Astrocyte (in vitro differentiated cells and primary cell): Measurements from ENCODE around the gene LMX1B. TPM values are rescaled to one million over a fixed set of nuclear protein-coding genes. Genes with fewer than 3 reads are reported as not detected.

Experiments used
- DNase-seq: peaks from one replicate; pipeline ENCODE4 v3.0.0-alpha.2; 2010; ENCODE audit warnings: low read depth
- FAIRE-seq: peaks from 2 replicates; lab custom pipeline; 2011; peaks lifted over from hg19 to GRCh38; lab: Jason Lieb, UNC
- H2AFZ ChIP-seq: 2 replicates; pipeline ENCODE4 v1.6.0; 2012; ENCODE audit warnings: low read depth, low read length, inconsistent platforms
- H3K27ac ChIP-seq: 2 replicates; pipeline ENCODE4 v1.5.1; 2011; ENCODE audit warnings: low read depth, low read length, inconsistent platforms
- H3K27me3 ChIP-seq: 2 replicates; pipeline ENCODE4 v1.6.0; 2011; ENCODE audit warnings: low read length, inconsistent platforms; ENCODE audit not compliant: insufficient read depth
- H3K36me3 ChIP-seq: 2 replicates; pipeline ENCODE4 v1.5.1; 2011; ENCODE audit warnings: low read length, inconsistent platforms; ENCODE audit not compliant: insufficient read depth
- H3K4me1 ChIP-seq: 2 replicates; pipeline ENCODE4 v1.5.1; 2011; ENCODE audit warnings: low read length, inconsistent platforms; ENCODE audit not compliant: insufficient read depth
- H3K4me2 ChIP-seq: 2 replicates; pipeline ENCODE4 v1.6.0; 2012; ENCODE audit warnings: low read length, inconsistent platforms
- H3K4me3 ChIP-seq: 2 replicates; pipeline ENCODE4 v1.5.1; 2011; ENCODE audit warnings: low read depth, mild to moderate bottlenecking, low read length, inconsistent platforms; ENCODE audit not compliant: insufficient read depth
- H3K79me2 ChIP-seq: 2 replicates; pipeline ENCODE4 v1.6.0; 2012; ENCODE audit warnings: mild to moderate bottlenecking, low read length, inconsistent platforms; ENCODE audit not compliant: insufficient read depth
- H3K9ac ChIP-seq: 2 replicates; pipeline ENCODE4 v1.6.0; 2012; ENCODE audit warnings: mild to moderate bottlenecking, low read length, inconsistent platforms
- H3K9me3 ChIP-seq: 2 replicates; pipeline ENCODE4 v1.5.1; 2012; ENCODE audit warnings: low read depth, mild to moderate bottlenecking, low read length, inconsistent platforms; ENCODE audit not compliant: insufficient read depth
- H4K20me1 ChIP-seq: 2 replicates; pipeline ENCODE4 v1.6.0; 2012; ENCODE audit warnings: low read length, inconsistent platforms; ENCODE audit not compliant: insufficient read depth
- H3K27ac Mint-ChIP-seq: one replicate; pipeline ENCODE4 v1.8.0; 2021; ENCODE audit warnings: mild to moderate bottlenecking, mixed read lengths; ENCODE audit not compliant: unreplicated experiment
- H3K27me3 Mint-ChIP-seq: one replicate; pipeline ENCODE4 v1.8.0; 2021; ENCODE audit warnings: low read depth, mixed read lengths; ENCODE audit not compliant: unreplicated experiment
- H3K36me3 Mint-ChIP-seq: one replicate; pipeline ENCODE4 v1.8.0; 2021; ENCODE audit warnings: low read depth, mixed read lengths; ENCODE audit not compliant: unreplicated experiment
- H3K4me1 Mint-ChIP-seq: one replicate; pipeline ENCODE4 v1.8.0; 2021; ENCODE audit warnings: low read depth, mixed read lengths; ENCODE audit not compliant: unreplicated experiment
- H3K4me3 Mint-ChIP-seq: one replicate; pipeline ENCODE4 v1.8.0; 2021; ENCODE audit warnings: mild to moderate bottlenecking, moderate library complexity, mixed read lengths; ENCODE audit not compliant: unreplicated experiment
- H3K9me3 Mint-ChIP-seq: one replicate; pipeline ENCODE4 v1.8.0; 2021; ENCODE audit warnings: mild to moderate bottlenecking, mixed read lengths; ENCODE audit not compliant: unreplicated experiment
- CTCF ChIP-seq: IDR thresholded peaks from 2 replicates; pipeline ENCODE4 v1.5.1; 2011; ENCODE audit warnings: low read depth, mild to moderate bottlenecking, inconsistent platforms, low read length, moderate library complexity; ENCODE audit not compliant: insufficient read depth
- EZH2 ChIP-seq: IDR thresholded peaks from 2 replicates; pipeline ENCODE4 v1.6.1; 2012; ENCODE audit warnings: mild to moderate bottlenecking, low read length, inconsistent platforms; ENCODE audit not compliant: insufficient read depth
- total RNA-seq: library from RNA; stranded (reverse); gene quantifications from 2 replicates; pipeline ENCODE4 v1.2.1, GENCODE V29; 2021

The LMX1B gene
- total RNA-seq, 1 donor from 2014 or later, result 0.45 TPM

DNA sequence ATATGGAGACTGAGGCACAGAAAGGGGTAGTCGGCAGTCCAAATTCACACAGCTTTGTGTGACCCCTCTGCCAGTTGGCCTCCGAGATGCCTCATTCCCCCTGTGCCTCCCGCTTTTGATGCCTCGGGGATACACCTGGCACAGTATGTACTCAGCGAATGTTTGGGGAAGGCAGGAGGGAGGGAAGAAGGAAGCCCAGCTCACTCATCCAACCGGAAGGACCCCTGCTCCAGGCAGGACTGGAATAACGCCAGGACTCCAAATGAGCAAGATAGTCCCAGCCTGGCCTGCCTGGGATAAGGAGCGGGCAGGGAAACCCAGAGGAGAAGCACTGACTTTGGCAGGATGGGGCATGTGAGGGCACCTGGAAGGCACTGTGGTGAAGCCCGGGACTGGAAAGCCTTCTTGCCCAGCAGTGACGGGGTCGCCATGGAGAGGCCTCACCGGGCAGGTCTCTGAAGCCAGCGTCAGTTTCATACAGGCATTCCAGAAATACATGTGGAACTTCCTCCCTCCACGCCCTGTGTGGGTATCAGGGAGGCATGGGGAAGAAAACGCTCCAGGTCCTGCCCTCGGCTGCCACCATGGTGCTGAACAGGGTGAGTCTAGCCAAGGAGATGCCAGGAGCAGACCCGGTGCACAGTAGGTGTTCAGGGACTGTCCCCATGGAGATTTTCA is 20.3 kb downstream of the LMX1B start:
- peaks cover 2% of the 10 kb centered on the region for H3K4me1 Mint-ChIP-seq
- no peak for DNase-seq
- H2AFZ ChIP-seq, result no peak overlapping the region
- no peaks in the 10 kb centered on the region for H3K79me2 ChIP-seq
- H3K36me3 ChIP-seq, result no peaks in the 10 kb centered on the region
- H3K4me2 ChIP-seq, result no peak overlapping the region
- no peaks in the 10 kb centered on the region for H3K9me3 ChIP-seq
- no peak overlapping the region for H3K9ac ChIP-seq
- H3K9me3 Mint-ChIP-seq, result no peaks in the 10 kb centered on the region
- H3K4me1 ChIP-seq, result no peaks in the 10 kb centered on the region
- H4K20me1 ChIP-seq, result no peaks in the 10 kb centered on the region
- no peaks in the 10 kb centered on the region for H3K36me3 Mint-ChIP-seq
- H3K4me3 ChIP-seq, result no peak overlapping the region
- no peak for TF ChIP-seq EZH2
- no peak for TF ChIP-seq CTCF
- H3K27me3 Mint-ChIP-seq, result peaks cover 79% of the 10 kb centered on the region
- no peak overlapping the region for H3K4me3 Mint-ChIP-seq
- peaks cover 60% of the 10 kb centered on the region for H3K27me3 ChIP-seq
- FAIRE-seq, result no peak
- no peak overlapping the region for H3K27ac Mint-ChIP-seq
- no peak overlapping the region for H3K27ac ChIP-seq

DNA sequence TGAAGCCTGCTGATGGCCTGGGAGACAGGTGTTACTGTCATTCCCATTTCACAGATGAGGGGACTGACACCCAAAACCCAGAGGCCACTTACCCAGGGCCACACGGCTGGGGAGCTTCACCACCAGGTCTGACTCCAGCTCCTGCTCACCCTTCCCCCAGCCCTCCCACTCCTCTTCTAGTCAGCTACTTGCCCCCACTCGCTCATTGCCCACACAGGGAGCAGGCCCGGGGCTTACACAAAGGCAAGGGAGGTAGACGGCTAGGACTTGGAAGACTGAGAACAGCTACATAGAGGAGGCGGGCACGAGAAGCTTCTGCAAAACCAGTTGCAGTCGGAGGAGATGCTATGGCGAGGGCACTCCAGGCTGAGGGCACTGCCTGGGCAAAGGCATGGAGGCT is 21.3 kb downstream of the LMX1B start:
- Mint-ChIP-seq H3K9me3 (no peaks in the 10 kb centered on the region), H3K4me3 (no peak overlapping the region), H3K27me3 (peaks cover 79% of the 10 kb centered on the region), H3K36me3 (no peaks in the 10 kb centered on the region), H3K27ac (no peak overlapping the region), H3K4me1 (peaks cover 2% of the 10 kb centered on the region)
- H3K27ac ChIP-seq, result no peak overlapping the region
- H4K20me1 ChIP-seq, result no peaks in the 10 kb centered on the region
- H3K79me2 ChIP-seq, result no peaks in the 10 kb centered on the region
- H3K9me3 ChIP-seq, result no peaks in the 10 kb centered on the region
- no peak overlapping the region for H3K9ac ChIP-seq
- TF ChIP-seq EZH2 (no peak), CTCF (no peak)
- H3K36me3 ChIP-seq, result no peaks in the 10 kb centered on the region
- no peak overlapping the region for H3K4me3 ChIP-seq
- FAIRE-seq, result no peak
- H3K4me2 ChIP-seq, result no peak overlapping the region
- no peak overlapping the region for H2AFZ ChIP-seq
- no peaks in the 10 kb centered on the region for H3K4me1 ChIP-seq
- peaks cover 62% of the 10 kb centered on the region for H3K27me3 ChIP-seq
- DNase-seq, result no peak

DNA sequence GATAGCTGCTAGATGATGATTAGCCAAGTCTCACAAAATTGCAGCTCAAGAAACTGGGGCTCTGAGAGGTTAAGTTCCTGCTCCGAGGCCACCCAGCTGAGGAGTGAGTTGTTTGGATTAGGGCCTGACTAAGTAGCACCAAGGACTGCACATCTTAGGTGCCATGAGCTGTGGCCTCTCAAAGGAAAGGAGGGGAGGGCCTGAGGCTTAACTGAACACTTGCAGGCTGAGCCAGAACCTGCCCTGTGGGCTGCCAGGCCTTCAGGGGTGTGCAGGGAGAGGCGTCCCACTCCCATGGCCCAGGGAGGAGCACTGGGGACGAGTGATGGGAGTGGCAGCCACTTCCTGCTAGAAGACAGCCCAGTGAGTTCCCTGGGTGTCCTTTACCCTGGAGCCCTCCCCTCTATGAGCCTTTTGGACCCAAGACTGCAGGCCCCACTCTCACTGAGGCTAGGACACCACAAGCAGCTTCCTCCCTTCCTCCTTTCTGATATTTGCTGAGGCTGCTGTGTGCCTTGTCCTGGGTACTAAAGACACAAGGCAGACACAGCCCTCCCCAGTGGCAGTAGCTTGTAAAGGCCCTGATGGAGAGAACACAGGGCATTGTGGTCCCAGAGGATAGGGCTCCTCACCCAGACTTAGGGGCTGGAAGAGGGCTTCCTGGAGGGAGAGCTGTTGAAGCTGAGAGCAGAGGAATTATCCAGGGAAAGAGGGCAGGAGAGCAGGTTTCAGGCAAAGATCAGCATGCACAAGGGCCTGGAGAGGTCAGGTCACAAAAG is 22.1 kb downstream of the LMX1B start:
- Mint-ChIP-seq H3K4me3 (no peak overlapping the region), H3K27ac (no peak overlapping the region), H3K4me1 (peaks cover 2% of the 10 kb centered on the region), H3K9me3 (no peaks in the 10 kb centered on the region), H3K27me3 (peaks cover 81% of the 10 kb centered on the region), H3K36me3 (no peaks in the 10 kb centered on the region)
- TF ChIP-seq CTCF (no peak), EZH2 (no peak)
- no peaks in the 10 kb centered on the region for H3K9me3 ChIP-seq
- H3K36me3 ChIP-seq, result no peaks in the 10 kb centered on the region
- no peaks in the 10 kb centered on the region for H4K20me1 ChIP-seq
- no peaks in the 10 kb centered on the region for H3K4me1 ChIP-seq
- no peak for DNase-seq
- H2AFZ ChIP-seq, result no peak overlapping the region
- no peak overlapping the region for H3K9ac ChIP-seq
- H3K27me3 ChIP-seq, result peaks cover 64% of the 10 kb centered on the region
- no peak for FAIRE-seq
- no peak overlapping the region for H3K27ac ChIP-seq
- H3K4me2 ChIP-seq, result no peak overlapping the region
- H3K4me3 ChIP-seq, result no peak overlapping the region
- H3K79me2 ChIP-seq, result no peaks in the 10 kb centered on the region
